DOHH2 (cell line): ENCODE results near the gene MICAL3.

ENCODE experiments used
- CTCF ChIP-seq: fragments of 200-600 bp; sonication (generic); IDR thresholded peaks from one replicate; pipeline ENCODE4 v1.5.1; 2014; ENCODE audit warnings: antibody characterized with exemption, mild to moderate bottlenecking, low read depth, low read length; ENCODE audit not compliant: poor library complexity, severe bottlenecking
- EZH2phosphoT487 ChIP-seq: fragments of 200-600 bp; sonication (generic); IDR thresholded peaks from 2 replicates; pipeline ENCODE4 v1.6.1; 2017; ENCODE audit warnings: borderline replicate concordance, mild to moderate bottlenecking, antibody characterized with exemption, low read length, moderate library complexity, mixed read lengths

GRCh38 chr22:17968126-17968525, 56.2 kb downstream of the MICAL3 start:
- TF ChIP-seq CTCF (no peak), EZH2phosphoT487 (no peak)
